Mesodermal cell (in vitro differentiated cells): ENCODE results near the gene SNX2.
"Not testable (repeated sequence)": the region's sequence is repeated elsewhere in the genome, so short reads cannot be mapped to it uniquely, and the experiment has no call there.

ENCODE experiments used
- H3K27ac ChIP-seq: 2 replicates; pipeline ENCODE4 v1.7.0; 2013; ENCODE audit warnings: mild to moderate bottlenecking, low read depth, low read length, moderate library complexity; ENCODE audit not compliant: severe bottlenecking
- H3K36me3 ChIP-seq: 2 replicates; pipeline ENCODE4 v1.7.1; 2013; ENCODE audit warnings: mild to moderate bottlenecking, low read length, moderate library complexity; ENCODE audit not compliant: control insufficient read depth, insufficient read depth
- H3K4me1 ChIP-seq: one replicate; pipeline ENCODE4 v1.7.1; 2013; ENCODE audit warnings: mild to moderate bottlenecking, low read length; ENCODE audit not compliant: insufficient read depth, control insufficient read depth, poor library complexity, severe bottlenecking
- H3K4me3 ChIP-seq: 2 replicates; pipeline ENCODE4 v1.7.0; 2013; ENCODE audit warnings: low read length, control low read depth, mild to moderate bottlenecking; ENCODE audit not compliant: insufficient read depth, poor library complexity, severe bottlenecking; ENCODE audit errors: extremely low read depth
- H3K9me3 ChIP-seq: 2 replicates; pipeline ENCODE4 v1.7.1; 2013; ENCODE audit warnings: mild to moderate bottlenecking, low read length, moderate library complexity; ENCODE audit not compliant: control insufficient read depth
- WGBS, 2 experiments: methylation state at CpG; one replicate each; pipeline ENCODE4 v1.1.5; 2013; ENCODE audit warnings: missing lambda C conversion rate in 2 of 2; ENCODE audit not compliant: insufficient coverage in 2 of 2; 5-methylcytosine and 5-hydroxymethylcytosine counted together

SNX2 gene

DNA sequence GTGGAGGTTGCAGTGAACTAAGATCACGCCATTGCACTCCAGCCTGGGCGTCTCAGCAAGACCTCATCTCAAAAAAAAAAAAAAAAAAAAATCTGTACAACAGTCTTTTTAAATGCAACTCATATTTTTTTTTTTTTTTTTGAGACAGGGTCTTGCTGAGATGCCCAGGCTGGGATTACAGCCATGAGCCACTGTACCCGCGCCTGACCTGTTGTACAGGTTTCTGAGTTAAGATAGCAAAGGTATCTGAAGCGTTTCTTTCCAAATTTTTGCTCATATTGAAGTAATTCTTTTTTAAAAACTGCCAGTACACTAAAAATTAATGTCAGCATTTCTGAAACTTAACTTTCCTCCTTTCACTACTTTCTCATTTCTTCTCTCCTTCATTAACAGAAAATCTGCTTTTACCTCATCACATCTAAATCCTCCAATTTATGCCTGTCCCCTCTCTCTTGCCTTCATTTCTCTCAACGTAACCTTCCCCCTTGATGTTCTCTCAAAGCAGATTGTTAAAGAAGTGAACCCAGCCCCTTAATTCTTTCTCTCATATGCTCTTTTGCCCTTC lies 67.2 kb downstream of the SNX2 start:
- no peak overlapping the region for H3K27ac ChIP-seq
- WGBS, 2 experiments = 95% methylated on average over 2 to 4 of the region's 6 CpGs
- peaks cover 9% of the 10 kb centered on the region for H3K4me1 ChIP-seq
- H3K36me3 ChIP-seq = no peaks in the 10 kb centered on the region
- no peaks in the 10 kb centered on the region for H3K9me3 ChIP-seq
- H3K4me3 ChIP-seq = no peak overlapping the region

DNA sequence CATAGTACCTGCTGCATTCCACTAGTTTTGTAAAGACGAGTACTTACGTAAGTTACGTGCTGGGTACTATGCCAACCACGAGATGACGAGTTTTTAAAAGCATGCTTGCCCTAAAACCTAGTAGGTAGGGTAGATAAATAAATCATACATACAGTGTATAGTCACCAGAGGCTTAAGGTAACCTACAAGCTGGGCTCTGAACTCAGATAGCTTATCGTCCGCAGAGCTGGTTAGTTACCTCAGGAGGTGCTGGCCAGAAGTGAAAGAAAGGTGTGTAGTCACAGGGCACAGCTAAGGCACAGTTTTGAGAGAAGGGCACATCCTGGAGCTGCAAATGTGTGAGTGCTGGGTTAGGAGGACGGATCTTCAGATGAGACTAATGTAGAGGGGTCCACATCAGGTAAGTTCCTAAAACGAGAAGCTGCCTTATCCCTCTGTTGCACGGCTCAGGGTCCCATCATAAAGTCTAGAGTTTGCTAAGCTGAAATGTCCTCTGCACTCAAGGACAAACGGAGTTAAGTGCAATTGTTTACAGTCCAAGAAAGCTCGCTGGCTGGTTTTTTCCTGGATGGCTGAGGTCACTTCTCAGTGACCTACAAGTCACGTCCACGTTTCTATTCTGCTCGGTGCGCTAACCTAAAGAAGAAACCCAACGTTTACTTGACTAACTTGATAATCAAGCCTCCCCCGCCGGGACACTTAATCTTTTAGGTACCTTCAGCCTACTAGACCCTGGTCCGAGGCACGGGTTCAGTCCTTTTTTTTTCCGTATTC lies 69.4 kb downstream of the SNX2 start:
- no peaks in the 10 kb centered on the region for H3K9me3 ChIP-seq
- H3K4me1 ChIP-seq = peaks cover 10% of the 10 kb centered on the region
- H3K36me3 ChIP-seq = no peaks in the 10 kb centered on the region
- peak overlapping the region; percentile 33 for H3K27ac ChIP-seq
- 76 to 82% methylated on average over 20 of the region's 22 CpGs for WGBS, 2 experiments
- peak overlapping the region; percentile 80 for H3K4me3 ChIP-seq

DNA sequence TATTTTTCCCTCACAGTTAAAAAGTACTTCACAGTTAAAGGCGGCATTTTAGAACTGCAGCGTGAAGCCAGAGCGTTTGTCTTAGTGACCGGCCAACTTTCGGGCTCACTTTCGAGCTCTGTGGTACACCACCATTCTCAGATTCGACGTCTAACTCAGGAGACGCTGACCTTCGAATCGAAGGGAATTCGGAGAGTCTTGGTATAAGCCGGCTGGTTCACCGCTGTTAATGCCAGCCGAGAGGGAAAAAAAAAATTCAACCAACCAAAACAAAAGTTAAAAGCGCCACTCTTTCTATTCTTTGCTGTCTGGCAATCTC lies 70.0 kb downstream of the SNX2 start:
- peak overlapping the region; percentile 33 for H3K27ac ChIP-seq
- no peaks in the 10 kb centered on the region for H3K36me3 ChIP-seq
- H3K4me1 ChIP-seq = peaks cover 12% of the 10 kb centered on the region
- H3K9me3 ChIP-seq = no peaks in the 10 kb centered on the region
- WGBS, 2 experiments = 17 to 27% methylated on average over 6 to 16 of the region's 16 CpGs
- peak overlapping the region; percentile 80 for H3K4me3 ChIP-seq

DNA sequence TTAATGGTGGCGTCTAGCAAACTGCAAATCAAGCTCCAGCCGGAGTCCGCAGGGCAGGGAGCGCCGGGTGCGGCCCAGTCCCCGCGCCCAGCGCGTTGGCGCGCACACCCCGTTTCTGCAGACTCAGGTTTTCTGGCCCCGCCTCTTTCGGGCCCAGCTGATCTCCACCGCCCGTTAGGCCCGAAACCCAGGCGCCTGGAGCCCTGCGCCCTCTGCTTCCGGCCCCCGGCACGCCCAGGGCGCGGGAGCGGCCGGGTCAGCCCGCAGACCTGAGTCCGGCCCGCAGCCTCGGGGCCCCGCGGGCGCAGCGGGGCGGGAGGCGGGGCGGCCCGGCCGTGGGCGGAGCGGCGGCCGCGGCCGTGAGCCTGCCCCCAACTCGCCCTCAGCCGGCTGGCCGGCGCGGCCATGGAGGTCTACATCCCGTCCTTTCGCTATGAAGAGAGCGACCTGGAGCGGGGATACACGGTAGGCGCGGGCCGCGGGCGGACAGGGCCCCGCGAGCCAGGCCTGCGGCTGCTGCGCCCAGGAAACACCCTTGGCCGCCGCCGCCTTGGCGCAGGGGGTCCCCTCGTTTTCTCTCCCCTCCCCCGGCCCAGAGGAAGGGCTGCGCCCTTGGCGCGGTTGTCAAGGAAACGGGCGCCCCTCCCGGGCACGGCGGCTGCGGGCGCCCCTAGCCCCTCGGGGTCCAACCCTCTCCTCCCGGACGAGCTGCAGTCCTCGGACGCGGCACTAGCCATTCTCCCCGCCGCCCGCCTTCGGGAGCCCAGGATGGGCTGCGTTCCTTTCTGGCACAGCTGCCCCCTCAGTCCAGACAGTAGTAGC lies 70.6 kb downstream of the SNX2 start, which contains the start of gene SNX24:
SNX24 (plus strand) TSS at position 385 of the 822 bp plus-strand sequence; CDS start at position 406, 21 bp downstream.
- H3K36me3 ChIP-seq = no peaks in the 10 kb centered on the region
- peak within 1 kb of the TSS; percentile 75 for H3K27ac ChIP-seq
- WGBS, 2 experiments = 0 to 1% methylated on average over 71 to 78 of the region's 92 CpGs
- peaks cover 13% of the 10 kb centered on the region for H3K4me1 ChIP-seq
- H3K4me3 ChIP-seq = peak within 1 kb of the TSS; percentile 80
- no peaks in the 10 kb centered on the region for H3K9me3 ChIP-seq

DNA sequence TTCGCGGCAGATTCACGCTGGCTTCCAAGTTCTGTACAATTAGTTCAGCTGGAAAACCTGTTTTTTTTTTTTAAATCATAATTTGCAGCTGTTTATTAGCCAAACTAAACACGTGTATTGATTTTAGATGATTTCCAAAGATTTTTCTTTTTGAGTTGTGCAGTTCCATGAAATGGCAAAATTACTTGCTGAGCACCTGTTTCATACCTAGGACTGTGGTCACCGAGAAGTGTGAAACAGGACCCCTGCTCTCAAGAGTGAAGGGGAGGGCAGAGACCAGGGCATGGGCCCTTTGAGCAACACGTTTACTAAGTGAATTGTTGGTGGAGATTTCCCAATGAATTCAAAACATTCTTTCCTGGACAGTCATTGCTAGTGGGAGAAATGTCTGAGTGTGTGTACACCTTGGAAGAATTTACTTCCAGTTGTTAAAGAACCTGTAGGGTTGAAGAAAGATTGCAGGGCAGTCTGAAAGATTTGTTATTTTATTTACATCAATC lies 71.2 kb downstream of the SNX2 start:
- 9 to 22% methylated on average over 1 to 4 of the region's 6 CpGs for WGBS, 2 experiments
- H3K27ac ChIP-seq = peak overlapping the region; percentile 75
- H3K4me3 ChIP-seq = peak overlapping the region; percentile 80

DNA sequence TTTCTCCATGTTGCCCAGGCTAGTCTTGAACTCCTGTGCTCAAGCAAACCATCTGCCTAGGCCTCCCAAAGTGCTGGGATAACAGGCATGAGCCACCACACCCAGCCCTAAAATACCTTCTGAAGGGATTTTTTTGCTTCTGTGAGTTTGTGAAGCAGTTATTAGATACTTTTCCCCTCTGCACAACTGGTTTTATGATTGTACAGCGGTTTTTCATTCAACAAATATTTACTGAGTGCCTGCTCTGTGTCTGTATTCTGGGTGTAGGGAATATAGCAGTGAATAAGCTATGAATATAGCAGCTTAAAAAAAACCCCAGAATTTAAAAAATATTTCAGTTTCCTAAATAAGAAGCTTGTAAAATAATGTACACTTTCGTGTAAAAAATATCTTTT lies 72.8 kb downstream of the SNX2 start:
- H3K9me3 ChIP-seq = no peaks in the 10 kb centered on the region
- H3K27ac ChIP-seq = no peak overlapping the region
- peaks cover 13% of the 10 kb centered on the region for H3K4me1 ChIP-seq
- no peaks in the 10 kb centered on the region for H3K36me3 ChIP-seq
- no CpG with 5 or more reads among the region's 2 CpGs for WGBS, 2 experiments
- no peak overlapping the region for H3K4me3 ChIP-seq

More for the DNA sequence above, 71.2 kb downstream of the SNX2 start:
- H3K36me3 ChIP-seq = no peaks in the 10 kb centered on the region
- no peaks in the 10 kb centered on the region for H3K9me3 ChIP-seq
- H3K4me1 ChIP-seq = peaks cover 13% of the 10 kb centered on the region

DNA sequence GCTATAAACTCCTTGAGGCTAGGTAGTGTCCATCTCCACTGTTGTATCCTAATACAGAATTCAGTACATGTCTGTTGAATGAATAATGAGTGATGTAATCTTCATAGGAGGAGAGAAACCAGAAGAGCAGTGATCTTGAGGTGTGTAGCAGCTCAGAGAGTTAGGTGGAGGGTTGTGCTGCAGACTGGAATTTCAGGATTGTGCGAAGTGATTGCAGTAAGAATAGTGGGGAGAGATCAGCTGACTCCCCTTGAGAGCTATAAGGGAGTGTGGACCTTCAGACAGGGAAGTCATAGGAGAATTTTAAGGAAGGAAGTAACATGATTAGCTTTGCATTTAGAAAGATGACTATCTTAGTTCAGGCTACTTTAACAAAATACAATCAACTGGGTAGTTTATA lies 74.9 kb downstream of the SNX2 start:
- H3K36me3 ChIP-seq = peaks cover 5% of the 10 kb centered on the region
- WGBS, 2 experiments = 100% methylated on average over 1 of the region's 1 CpG
- H3K27ac ChIP-seq = no peak overlapping the region
- no peaks in the 10 kb centered on the region for H3K9me3 ChIP-seq
- H3K4me3 ChIP-seq = no peak overlapping the region
- peaks cover 13% of the 10 kb centered on the region for H3K4me1 ChIP-seq

DNA sequence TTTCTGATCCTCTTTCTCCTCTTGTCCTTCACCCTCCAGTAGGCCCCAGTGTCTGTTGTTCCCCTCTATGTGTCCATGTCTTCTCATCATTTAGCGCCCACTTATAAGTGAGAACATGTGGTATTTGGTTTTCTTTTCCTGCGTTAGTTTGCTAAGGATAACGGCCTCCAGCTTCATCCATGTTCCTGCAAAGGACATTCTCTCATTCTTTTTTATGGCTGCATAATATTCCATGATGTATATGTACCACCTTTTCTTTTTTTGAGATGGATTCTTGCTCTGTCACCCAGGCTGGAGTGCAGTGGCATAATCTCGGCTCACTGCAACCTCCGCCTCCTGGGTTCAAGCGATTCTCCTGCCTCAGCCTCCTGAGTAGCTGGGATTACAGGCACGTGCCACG lies 82.7 kb downstream of the SNX2 start:
- not testable (repeated sequence) for H3K9me3 ChIP-seq, H3K4me3 ChIP-seq
- WGBS, 2 experiments = 100% methylated on average over 1 to 3 of the region's 8 CpGs

DNA sequence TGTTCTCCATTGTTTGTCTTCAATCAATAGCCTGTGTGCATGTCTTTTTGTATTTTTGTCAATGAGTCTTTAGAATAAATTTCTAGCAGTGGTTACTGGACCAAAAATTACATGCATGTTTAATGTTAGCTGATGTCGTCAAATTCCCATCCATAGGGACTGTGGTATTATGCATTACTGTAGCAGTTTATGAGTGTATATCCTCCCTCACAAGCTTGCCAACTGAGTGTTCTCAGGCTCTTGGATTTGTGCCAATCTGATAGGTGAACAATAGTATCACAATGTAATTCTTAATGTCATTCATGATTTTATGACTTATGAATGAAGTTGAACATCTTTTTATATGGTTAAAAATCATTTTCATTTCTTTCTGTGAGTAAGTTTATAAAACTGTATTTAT lies 83.6 kb downstream of the SNX2 start:
- WGBS, 2 experiments = 80% methylated on average over 1 of the region's 1 CpG; no CpG with 5 or more reads in 1 of the 2 experiments
- no peak overlapping the region for H3K27ac ChIP-seq

More for the DNA sequence above, 82.7 kb downstream of the SNX2 start:
- not testable (repeated sequence) for H3K36me3 ChIP-seq, H3K27ac ChIP-seq, H3K4me1 ChIP-seq

DNA sequence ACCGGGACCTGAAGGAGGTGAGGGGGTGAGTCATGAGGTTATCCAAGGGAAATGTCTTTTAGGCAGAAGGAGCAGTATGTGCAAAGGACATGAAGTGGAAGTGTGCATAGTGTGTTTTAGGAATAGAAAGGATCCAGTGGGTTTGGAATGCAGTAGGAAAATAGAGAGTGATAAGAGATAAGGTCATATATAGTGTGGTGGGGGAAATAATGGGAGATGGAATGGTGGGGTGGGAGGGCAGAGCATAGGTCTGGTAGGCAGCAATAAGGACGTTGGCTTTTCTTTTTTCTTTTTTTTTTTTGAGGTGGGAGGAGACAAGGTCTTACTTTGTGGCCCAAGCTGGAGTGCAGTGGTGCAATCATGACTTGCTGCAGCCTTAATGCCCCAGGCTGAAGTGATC lies 88.4 kb downstream of the SNX2 start:
- Histone ChIP-seq H3K9me3 (no peaks in the 10 kb centered on the region), H3K4me3 (no peak overlapping the region), H3K4me1 (no peaks in the 10 kb centered on the region), H3K27ac (no peak overlapping the region), H3K36me3 (no peaks in the 10 kb centered on the region)
- 70 to 94% methylated on average over 2 of the region's 2 CpGs for WGBS, 2 experiments

More for the DNA sequence above, 83.6 kb downstream of the SNX2 start:
- H3K4me3 ChIP-seq = no peak overlapping the region
- no peaks in the 10 kb centered on the region for H3K9me3 ChIP-seq
- H3K4me1 ChIP-seq = no peaks in the 10 kb centered on the region
- H3K36me3 ChIP-seq = peaks cover 2% of the 10 kb centered on the region
